ENCODE data around the gene RNU1-2.
"Not testable (repeated sequence)": the region's sequence is repeated elsewhere in the genome, so short reads cannot be mapped to it uniquely, and the experiment has no call there.

The RNU1-2 gene

GRCh38 chr1:16938351-16939321 is 42.9 kb downstream of the RNU1-2 start:
- Histone ChIP-seq H4K20me1 (no peaks in the 10 kb centered on the region), H3K27me3 (no peaks in the 10 kb centered on the region), H3K4me2 (no peak overlapping the region), H3K9ac (no peak overlapping the region), H3K36me3 (peaks cover 24% of the 10 kb centered on the region; the same call in 1 of the 2 replicates), H3K27ac (no peak overlapping the region), H3K4me3 (no peak overlapping the region), H3K4me1 (peaks cover 3% of the 10 kb centered on the region), H3K9me3 (no peaks in the 10 kb centered on the region)
- no peak for TF ChIP-seq Cebpa-rat (IDR thresholded peaks at IDR 0.05)

- peaks cover 12% of the 10 kb centered on the region for H3K4me1 ChIP-seq
- H3K9me3 ChIP-seq, H3K27ac ChIP-seq, H3K4me2 ChIP-seq, H4K20me1 ChIP-seq, H3K9ac ChIP-seq, H3K4me3 ChIP-seq, H3K27me3 ChIP-seq: not testable (repeated sequence)
- H3K36me3 ChIP-seq = peaks cover 24% of the 10 kb centered on the region; the same call in 1 of the 2 replicates
Observed at GRCh38 chr1:16939386-16940180, 43.8 kb downstream of the RNU1-2 start.

- Histone ChIP-seq H3K36me3 (no peaks in the 10 kb centered on the region; the same call in 1 of the 2 replicates), H3K27me3 (no peaks in the 10 kb centered on the region), H3K4me2 (peak overlapping the region; percentile 91), H3K27ac (no peak overlapping the region), H3K9me3 (no peaks in the 10 kb centered on the region), H4K20me1 (peaks cover 33% of the 10 kb centered on the region), H3K9ac (no peak overlapping the region), H3K4me1 (peaks cover 57% of the 10 kb centered on the region), H3K4me3 (no peak overlapping the region)
- no peak for TF ChIP-seq Cebpa-rat (IDR thresholded peaks at IDR 0.05)
Observed at GRCh38 chr1:16944038-16944437, 48.3 kb downstream of the RNU1-2 start.

- H3K9ac ChIP-seq = 0 out of 2 replicates have a peak overlapping the region, but pooled peaks have one; percentile 30
- not testable (repeated sequence) for H3K36me3 ChIP-seq, H3K27me3 ChIP-seq, H3K9me3 ChIP-seq, H3K27ac ChIP-seq
- H3K4me3 ChIP-seq = 0 out of 2 replicates have a peak overlapping the region, but pooled peaks have one; percentile 20
- H3K4me1 ChIP-seq = peaks cover 60% of the 10 kb centered on the region
- H3K4me2 ChIP-seq = peak overlapping the region; percentile 91
- H4K20me1 ChIP-seq = peaks cover 46% of the 10 kb centered on the region
Observed at GRCh38 chr1:16945512-16945911, 49.7 kb downstream of the RNU1-2 start.

Measured in BLaER1 (cell line).